Measurements from ENCODE around the gene HGFAC.

The HGFAC gene

GRCh38 chr4:3492741-3493719 lies 51.3 kb downstream of the HGFAC start:
- DNase-seq, result no peak

DNA sequence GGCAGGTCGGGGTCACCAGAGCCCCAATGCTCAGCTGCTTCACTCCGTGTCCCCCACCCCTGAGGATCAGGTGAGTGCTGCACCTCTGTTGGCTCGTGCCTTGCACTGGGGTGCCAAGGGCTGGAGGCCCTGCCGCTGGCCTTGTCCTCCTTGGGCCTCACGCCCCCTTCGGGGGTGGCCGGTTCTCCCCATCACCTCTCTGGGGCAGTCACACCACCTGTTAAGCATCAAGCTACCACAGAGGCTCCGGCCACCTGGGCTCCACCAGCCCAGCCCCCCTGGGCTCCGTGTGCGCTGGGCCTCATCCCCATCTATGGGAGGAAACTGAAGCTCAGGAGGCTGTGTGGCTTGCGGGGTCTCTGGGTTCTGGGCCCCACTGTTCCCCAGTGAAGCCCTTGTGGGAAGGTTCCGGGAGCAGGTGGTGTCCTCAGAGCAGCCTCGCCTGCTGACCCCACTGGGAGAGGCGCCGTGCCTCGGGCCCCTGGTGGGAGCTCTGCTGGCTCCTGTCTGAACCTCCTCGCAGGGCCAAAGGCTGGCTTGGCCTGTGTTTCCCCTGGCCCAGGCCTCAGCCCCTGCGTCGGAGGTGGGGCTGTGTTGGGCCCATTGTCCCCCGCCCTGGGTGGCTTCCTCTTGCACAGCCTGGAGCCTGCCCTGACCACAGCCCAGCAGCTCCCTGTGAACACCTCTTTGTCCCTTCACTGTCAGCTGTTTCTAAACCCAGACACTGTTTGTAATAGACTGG lies 52.1 kb downstream of the HGFAC start:
- no peak for DNase-seq

DNA sequence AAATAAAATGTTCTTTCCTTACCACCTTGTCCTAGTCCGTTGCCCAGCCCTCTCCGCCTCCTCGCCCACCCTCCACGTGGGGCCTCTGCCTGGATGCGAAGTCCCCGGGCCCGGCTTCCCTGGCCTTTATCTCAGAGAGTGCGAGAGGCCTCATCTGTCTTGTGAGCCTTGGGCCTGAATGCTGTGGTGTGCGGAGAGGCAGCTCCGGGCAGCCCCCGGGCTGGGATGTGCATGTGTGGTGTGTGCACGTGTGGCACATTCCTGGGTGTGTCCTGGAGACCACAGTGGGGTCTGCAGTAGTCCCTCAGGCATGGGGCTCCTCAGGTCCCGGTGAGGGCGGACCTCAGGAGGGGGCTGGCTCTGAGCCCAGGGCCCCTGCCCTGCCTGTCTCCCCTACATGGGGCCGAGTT lies 52.7 kb downstream of the HGFAC start:
- DNase-seq, result no peak

- no peak for DNase-seq
Measured at GRCh38 chr4:3495204-3495975, 53.6 kb downstream of the HGFAC start.

- no peak for DNase-seq
Measured at GRCh38 chr4:3496021-3496420, 54.3 kb downstream of the HGFAC start.

DNA sequence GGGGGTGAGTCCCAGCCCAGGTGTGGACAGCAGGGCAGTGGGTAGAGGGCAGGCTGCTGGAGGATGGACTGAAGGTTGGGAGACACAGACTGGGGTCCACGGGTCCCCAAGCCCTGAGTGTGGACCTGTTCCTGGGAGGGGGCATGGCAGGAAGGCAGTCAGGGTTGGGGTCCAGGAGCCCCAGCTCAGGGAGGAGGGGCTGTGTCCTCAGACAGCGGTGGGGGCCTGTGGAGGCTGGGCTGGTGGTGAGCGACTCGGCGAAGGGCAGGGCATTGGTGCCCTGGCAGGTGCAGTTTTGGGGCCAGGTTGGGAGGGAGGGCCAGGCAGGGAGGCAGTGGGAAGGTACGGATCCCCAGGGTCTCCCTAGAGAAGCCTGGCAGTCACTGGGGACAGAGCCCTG lies 55.3 kb downstream of the HGFAC start:
- no peak for DNase-seq

GRCh38 chr4:3497523-3498389 lies 56.0 kb downstream of the HGFAC start:
- DNase-seq, result no peak

DNA sequence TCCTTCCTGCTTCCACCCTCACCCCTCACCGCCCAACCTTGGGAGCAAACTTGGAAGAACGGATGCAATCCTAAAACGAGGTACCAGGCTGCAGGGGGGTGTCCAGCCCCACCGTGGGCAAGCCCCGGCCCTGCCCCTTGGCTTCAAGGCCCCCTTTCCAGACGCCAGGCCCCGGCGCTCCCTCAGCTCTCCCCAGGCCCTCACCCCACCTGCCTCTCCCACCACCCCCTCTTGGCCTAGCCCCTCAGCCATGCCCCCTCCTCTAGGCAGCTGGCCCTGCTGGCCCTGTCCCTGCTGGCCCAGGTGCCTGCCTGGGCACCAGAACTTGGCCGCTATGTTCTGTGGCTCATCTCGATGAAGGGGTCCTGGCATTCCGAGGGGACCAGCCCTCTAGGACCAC lies 56.6 kb downstream of the HGFAC start:
- DNase-seq, result no peak

Measured in left hindlimb (tissue), 1 donor.